Activated CD8-positive, alpha-beta T cell treated with anti-CD3 and anti-CD28 coated beads for 36 hours (primary cell): ENCODE measurements around the gene PAK5. TPM values are rescaled to one million over a fixed set of nuclear protein-coding genes. Genes with fewer than 3 reads are reported as not detected.

Experiments used
- ATAC-seq: fragments of 200-7000 bp; cut with Tn5 transposase; one replicate; pipeline ENCODE4 v1.10.0; 2021; ENCODE audit warnings: mild to moderate bottlenecking, moderate library complexity
- CTCF ChIA-PET: fragments of 350-600 bp; sonication (Branson Sonifier 250); formaldehyde crosslinking; loops from one replicate; lab custom pipeline; 2021; ENCODE audit warnings: antibody characterized with exemption; lab: Charles Lee
- POLR2A ChIA-PET: fragments of 350-600 bp; sonication (Branson Sonifier 250); formaldehyde crosslinking; loops from one replicate; lab custom pipeline; 2021; ENCODE audit warnings: antibody characterized with exemption; lab: Charles Lee
- DNase-seq: peaks from one replicate; pipeline ENCODE4 v3.0.0-alpha.2; 2020
- H3K27ac Mint-ChIP-seq: one replicate; pipeline ENCODE4 v1.8.0; 2021; ENCODE audit warnings: mild to moderate bottlenecking, mixed read lengths
- H3K27me3 Mint-ChIP-seq: one replicate; pipeline ENCODE4 v1.8.0; 2021; ENCODE audit warnings: mixed read lengths
- H3K36me3 Mint-ChIP-seq: one replicate; pipeline ENCODE4 v1.8.0; 2021; ENCODE audit warnings: low read depth, mixed read lengths
- H3K4me1 Mint-ChIP-seq: one replicate; pipeline ENCODE4 v1.8.0; 2021; ENCODE audit warnings: low read depth, mixed read lengths
- H3K4me3 Mint-ChIP-seq: one replicate; pipeline ENCODE4 v1.8.0; 2021; ENCODE audit warnings: mild to moderate bottlenecking, moderate library complexity, mixed read lengths
- H3K9me3 Mint-ChIP-seq: one replicate; pipeline ENCODE4 v1.8.0; 2021; ENCODE audit warnings: mixed read lengths
- intact Hi-C: fragments of 100-400 bp; cut with micrococcal nuclease; formaldehyde crosslinking; loops from one replicate; pipeline ENCODE4 v1.10.0; 2022
- total RNA-seq, 2 experiments: library from RNA; stranded (reverse); gene quantifications; one replicate each; pipeline ENCODE4 v1.2.3, GENCODE V29; 2021
- TF ChIP-seq, protein P1 (sequence below): fragments of 200-600 bp; IDR thresholded peaks from one replicate; pipeline ENCODE4 v1.8.0; 2022; ENCODE audit warnings: antibody characterized with exemption, mild to moderate bottlenecking

PAK5 gene
- total RNA-seq, 2 experiments from 2014 or later = not detected

DNA sequence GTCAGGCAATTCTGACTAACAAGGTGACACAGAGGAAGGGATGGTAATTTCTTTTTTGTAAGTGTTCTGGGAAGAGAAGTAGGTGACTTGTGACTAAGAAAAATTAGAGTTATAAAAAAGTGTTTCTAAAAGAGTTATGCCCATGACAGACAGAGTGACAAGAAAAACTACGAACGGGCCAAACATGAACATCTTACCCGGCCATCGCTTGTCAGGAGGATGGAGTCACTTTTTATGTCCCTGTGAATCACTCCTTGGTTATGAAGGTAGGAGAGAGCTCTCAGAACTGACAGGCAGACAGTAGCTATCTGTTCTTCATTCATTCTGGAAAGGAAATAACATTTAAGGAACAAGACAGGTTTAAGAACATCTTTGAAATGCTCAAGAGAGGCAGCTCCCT, 281.5 kb downstream of the PAK5 start:
- H3K27ac Mint-ChIP-seq = no peak overlapping the region
- no peaks in the 10 kb centered on the region for H3K36me3 Mint-ChIP-seq
- no peak overlapping the region for H3K4me3 Mint-ChIP-seq
- no peaks in the 10 kb centered on the region for H3K4me1 Mint-ChIP-seq
- DNase-seq (no peak), ATAC-seq (no peak)
- H3K9me3 Mint-ChIP-seq = no peaks in the 10 kb centered on the region
- H3K27me3 Mint-ChIP-seq = no peaks in the 10 kb centered on the region
- TF ChIP-seq, protein P1, sequence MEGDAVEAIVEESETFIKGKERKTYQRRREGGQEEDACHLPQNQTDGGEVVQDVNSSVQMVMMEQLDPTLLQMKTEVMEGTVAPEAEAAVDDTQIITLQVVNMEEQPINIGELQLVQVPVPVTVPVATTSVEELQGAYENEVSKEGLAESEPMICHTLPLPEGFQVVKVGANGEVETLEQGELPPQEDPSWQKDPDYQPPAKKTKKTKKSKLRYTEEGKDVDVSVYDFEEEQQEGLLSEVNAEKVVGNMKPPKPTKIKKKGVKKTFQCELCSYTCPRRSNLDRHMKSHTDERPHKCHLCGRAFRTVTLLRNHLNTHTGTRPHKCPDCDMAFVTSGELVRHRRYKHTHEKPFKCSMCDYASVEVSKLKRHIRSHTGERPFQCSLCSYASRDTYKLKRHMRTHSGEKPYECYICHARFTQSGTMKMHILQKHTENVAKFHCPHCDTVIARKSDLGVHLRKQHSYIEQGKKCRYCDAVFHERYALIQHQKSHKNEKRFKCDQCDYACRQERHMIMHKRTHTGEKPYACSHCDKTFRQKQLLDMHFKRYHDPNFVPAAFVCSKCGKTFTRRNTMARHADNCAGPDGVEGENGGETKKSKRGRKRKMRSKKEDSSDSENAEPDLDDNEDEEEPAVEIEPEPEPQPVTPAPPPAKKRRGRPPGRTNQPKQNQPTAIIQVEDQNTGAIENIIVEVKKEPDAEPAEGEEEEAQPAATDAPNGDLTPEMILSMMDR = no peak
- ChIA-PET POLR2A (interaction anchor here (0.7 kb wide), 1 partner anchor 134 kb away, joined by 4 read pairs; no protein-coding TSS in a partner anchor), CTCF (no interaction called here)
- intact Hi-C loops = no loop called here

DNA sequence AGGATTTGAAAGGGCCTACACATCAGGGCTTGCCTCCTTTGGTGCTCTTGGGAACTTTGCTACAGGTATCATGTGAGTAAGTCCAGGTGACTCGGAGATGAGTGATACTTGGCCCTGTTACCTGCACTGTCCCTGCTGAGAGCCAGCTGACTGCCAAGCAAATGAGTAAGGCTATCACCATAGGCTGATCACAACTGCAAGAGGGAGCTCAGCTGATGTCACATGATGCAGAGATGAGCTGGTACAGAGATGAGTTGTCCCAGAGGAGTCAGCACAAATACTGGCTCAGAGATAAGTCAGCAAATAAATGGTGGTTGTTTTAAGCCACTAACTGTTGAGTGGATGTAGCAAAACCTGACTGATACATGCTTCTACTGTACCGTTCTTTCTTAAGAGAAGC, 283.1 kb downstream of the PAK5 start:
- TF ChIP-seq, protein P1 = no peak
- DNase-seq = no peak
- intact Hi-C loops = no loop called here
- no peak overlapping the region for H3K27ac Mint-ChIP-seq
- no peaks in the 10 kb centered on the region for H3K36me3 Mint-ChIP-seq
- H3K4me3 Mint-ChIP-seq = no peak overlapping the region
- no peaks in the 10 kb centered on the region for H3K9me3 Mint-ChIP-seq
- ChIA-PET CTCF (no interaction called here), POLR2A (no interaction called here)
- no peak for ATAC-seq
- no peaks in the 10 kb centered on the region for H3K27me3 Mint-ChIP-seq
- H3K4me1 Mint-ChIP-seq = no peaks in the 10 kb centered on the region

- Mint-ChIP-seq H3K4me1 (no peaks in the 10 kb centered on the region), H3K27me3 (no peaks in the 10 kb centered on the region), H3K9me3 (no peaks in the 10 kb centered on the region), H3K27ac (no peak overlapping the region), H3K4me3 (no peak overlapping the region), H3K36me3 (no peaks in the 10 kb centered on the region)
- DNase-seq (no peak), ATAC-seq (no peak)
- intact Hi-C loops = no loop called here
- TF ChIP-seq, protein P1 = no peak
- CTCF ChIA-PET = no interaction called here
- POLR2A ChIA-PET = no interaction called here
Observed at GRCh38 chr20:9551808-9552550, 286.9 kb downstream of the PAK5 start.

DNA sequence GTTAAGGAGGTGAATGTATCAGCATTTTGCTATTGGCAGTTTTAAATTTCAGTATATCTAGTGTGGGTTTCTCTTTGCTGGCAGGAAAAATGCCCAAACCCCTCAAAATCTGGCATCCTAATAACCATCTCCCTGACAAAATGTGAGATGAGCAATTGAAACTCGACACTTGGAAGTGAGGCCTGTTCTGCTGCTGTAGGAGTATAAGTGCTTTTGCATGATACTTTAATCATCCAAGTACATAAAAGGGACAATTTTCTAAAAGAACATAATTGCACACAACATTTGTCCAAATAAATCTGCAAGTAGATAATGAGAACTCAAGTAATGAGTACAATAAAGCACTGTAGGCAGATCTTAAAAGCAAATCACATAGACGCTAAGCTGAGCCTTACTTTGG, 288.0 kb downstream of the PAK5 start:
- DNase-seq (no peak), ATAC-seq (no peak)
- TF ChIP-seq, protein P1 = no peak
- H3K27ac Mint-ChIP-seq = no peak overlapping the region
- no peaks in the 10 kb centered on the region for H3K27me3 Mint-ChIP-seq
- H3K4me3 Mint-ChIP-seq = no peak overlapping the region
- no peaks in the 10 kb centered on the region for H3K36me3 Mint-ChIP-seq
- intact Hi-C loops = no loop called here
- CTCF ChIA-PET = no interaction called here
- POLR2A ChIA-PET = no interaction called here
- no peaks in the 10 kb centered on the region for H3K4me1 Mint-ChIP-seq
- H3K9me3 Mint-ChIP-seq = no peaks in the 10 kb centered on the region

GRCh38 chr20:9550283-9550682, 288.6 kb downstream of the PAK5 start:
- no peaks in the 10 kb centered on the region for H3K4me1 Mint-ChIP-seq
- intact Hi-C loops = no loop called here
- no peaks in the 10 kb centered on the region for H3K9me3 Mint-ChIP-seq
- TF ChIP-seq, protein P1 = no peak
- peaks cover 1% of the 10 kb centered on the region for H3K27me3 Mint-ChIP-seq
- ATAC-seq = no peak
- DNase-seq = no peak
- ChIA-PET CTCF (no interaction called here), POLR2A (no interaction called here)
- no peaks in the 10 kb centered on the region for H3K36me3 Mint-ChIP-seq
- no peak overlapping the region for H3K4me3 Mint-ChIP-seq
- H3K27ac Mint-ChIP-seq = no peak overlapping the region
